Measurements from ENCODE around the gene FAM229A.

GRCh38 chr1:32330558-32331151, 31.6 kb downstream of the FAM229A start:
- TF ChIP-seq, protein P1, sequence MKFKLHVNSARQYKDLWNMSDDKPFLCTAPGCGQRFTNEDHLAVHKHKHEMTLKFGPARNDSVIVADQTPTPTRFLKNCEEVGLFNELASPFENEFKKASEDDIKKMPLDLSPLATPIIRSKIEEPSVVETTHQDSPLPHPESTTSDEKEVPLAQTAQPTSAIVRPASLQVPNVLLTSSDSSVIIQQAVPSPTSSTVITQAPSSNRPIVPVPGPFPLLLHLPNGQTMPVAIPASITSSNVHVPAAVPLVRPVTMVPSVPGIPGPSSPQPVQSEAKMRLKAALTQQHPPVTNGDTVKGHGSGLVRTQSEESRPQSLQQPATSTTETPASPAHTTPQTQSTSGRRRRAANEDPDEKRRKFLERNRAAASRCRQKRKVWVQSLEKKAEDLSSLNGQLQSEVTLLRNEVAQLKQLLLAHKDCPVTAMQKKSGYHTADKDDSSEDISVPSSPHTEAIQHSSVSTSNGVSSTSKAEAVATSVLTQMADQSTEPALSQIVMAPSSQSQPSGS (CRISPR knock-in tag; IDR thresholded peaks at IDR 0.05; ENCODE audit: borderline replicate concordance, low read depth): no peak
- TF ChIP-seq, protein P2, sequence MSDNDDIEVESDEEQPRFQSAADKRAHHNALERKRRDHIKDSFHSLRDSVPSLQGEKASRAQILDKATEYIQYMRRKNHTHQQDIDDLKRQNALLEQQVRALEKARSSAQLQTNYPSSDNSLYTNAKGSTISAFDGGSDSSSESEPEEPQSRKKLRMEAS (CRISPR knock-in tag; IDR thresholded peaks at IDR 0.05): no peak
- TF ChIP-seq TCF7 (CRISPR knock-in tag; IDR thresholded peaks at IDR 0.05; ENCODE audit: low read depth) (no peak), CREB1 (CRISPR knock-in tag; IDR thresholded peaks at IDR 0.05) (no peak), CTCF (IDR thresholded peaks at IDR 0.05) (no peak), ZNF317 (CRISPR knock-in tag; IDR thresholded peaks at IDR 0.05; ENCODE audit: borderline replicate concordance, low read depth) (no peak), NR3C1 (CRISPR knock-in tag; conservative IDR thresholded peaks at IDR 0.05; ENCODE audit: low read depth) (no peak), ATF3 (CRISPR knock-in tag; conservative IDR thresholded peaks at IDR 0.05) (no peak), NR1H2 (CRISPR knock-in tag; IDR thresholded peaks at IDR 0.05) (no peak), ZNF121 (CRISPR knock-in tag; IDR thresholded peaks at IDR 0.05) (no peak), RORB (CRISPR knock-in tag; IDR thresholded peaks at IDR 0.05) (no peak), ZNF138 (CRISPR knock-in tag; conservative IDR thresholded peaks at IDR 0.05) (no peak), FOXP1 (CRISPR knock-in tag; IDR thresholded peaks at IDR 0.05; ENCODE audit: borderline replicate concordance) (no peak)
- TF ChIP-seq, protein P3, sequence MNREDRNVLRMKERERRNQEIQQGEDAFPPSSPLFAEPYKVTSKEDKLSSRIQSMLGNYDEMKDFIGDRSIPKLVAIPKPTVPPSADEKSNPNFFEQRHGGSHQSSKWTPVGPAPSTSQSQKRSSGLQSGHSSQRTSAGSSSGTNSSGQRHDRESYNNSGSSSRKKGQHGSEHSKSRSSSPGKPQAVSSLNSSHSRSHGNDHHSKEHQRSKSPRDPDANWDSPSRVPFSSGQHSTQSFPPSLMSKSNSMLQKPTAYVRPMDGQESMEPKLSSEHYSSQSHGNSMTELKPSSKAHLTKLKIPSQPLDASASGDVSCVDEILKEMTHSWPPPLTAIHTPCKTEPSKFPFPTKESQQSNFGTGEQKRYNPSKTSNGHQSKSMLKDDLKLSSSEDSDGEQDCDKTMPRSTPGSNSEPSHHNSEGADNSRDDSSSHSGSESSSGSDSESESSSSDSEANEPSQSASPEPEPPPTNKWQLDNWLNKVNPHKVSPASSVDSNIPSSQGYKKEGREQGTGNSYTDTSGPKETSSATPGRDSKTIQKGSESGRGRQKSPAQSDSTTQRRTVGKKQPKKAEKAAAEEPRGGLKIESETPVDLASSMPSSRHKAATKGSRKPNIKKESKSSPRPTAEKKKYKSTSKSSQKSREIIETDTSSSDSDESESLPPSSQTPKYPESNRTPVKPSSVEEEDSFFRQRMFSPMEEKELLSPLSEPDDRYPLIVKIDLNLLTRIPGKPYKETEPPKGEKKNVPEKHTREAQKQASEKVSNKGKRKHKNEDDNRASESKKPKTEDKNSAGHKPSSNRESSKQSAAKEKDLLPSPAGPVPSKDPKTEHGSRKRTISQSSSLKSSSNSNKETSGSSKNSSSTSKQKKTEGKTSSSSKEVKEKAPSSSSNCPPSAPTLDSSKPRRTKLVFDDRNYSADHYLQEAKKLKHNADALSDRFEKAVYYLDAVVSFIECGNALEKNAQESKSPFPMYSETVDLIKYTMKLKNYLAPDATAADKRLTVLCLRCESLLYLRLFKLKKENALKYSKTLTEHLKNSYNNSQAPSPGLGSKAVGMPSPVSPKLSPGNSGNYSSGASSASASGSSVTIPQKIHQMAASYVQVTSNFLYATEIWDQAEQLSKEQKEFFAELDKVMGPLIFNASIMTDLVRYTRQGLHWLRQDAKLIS (CRISPR knock-in tag; IDR thresholded peaks at IDR 0.05; ENCODE audit: borderline replicate concordance): no peak
